MG63 (cell line): ENCODE data around the gene SPATA45. TPM values are rescaled to one million over a fixed set of nuclear protein-coding genes. Genes with fewer than 3 reads are reported as not detected.

Experiments
- DNase-seq: peaks from one replicate; pipeline ENCODE4 v3.0.0-alpha.2; 2020
- H3K27me3 ChIP-seq: fragments of 250-450 bp; sonication (Bioruptor Pico); 2 replicates; pipeline ENCODE4 v1.5.1; 2020; ENCODE audit warnings: mild to moderate bottlenecking, moderate library complexity
- H3K36me3 ChIP-seq: fragments of 250-450 bp; sonication (Bioruptor Pico); 2 replicates; pipeline ENCODE4 v1.5.1; 2020; ENCODE audit warnings: mild to moderate bottlenecking, moderate library complexity
- H3K4me3 ChIP-seq: fragments of 250-450 bp; sonication (Bioruptor Pico); 2 replicates; pipeline ENCODE4 v1.5.1; 2020; ENCODE audit warnings: mild to moderate bottlenecking, moderate library complexity
- H3K9me3 ChIP-seq: fragments of 250-450 bp; sonication (Bioruptor Pico); 2 replicates; pipeline ENCODE4 v1.5.1; 2020; ENCODE audit warnings: mild to moderate bottlenecking, moderate library complexity
- total RNA-seq: library from RNA; depleted of rRNA; stranded (reverse); fragments of >200 nt; shearing (Covaris generic); gene quantifications from 2 replicates; pipeline ENCODE4 v1.2.3, GENCODE V29; 2014; ENCODE audit warnings: low replicate concordance; rRNA removed

The SPATA45 gene
- total RNA-seq, 1 experiment from 2014 or later, result not detected

GRCh38 chr1:212794561-212795014 lies 52.9 kb downstream of the SPATA45 start:
- H3K27me3 ChIP-seq, result no peaks in the 10 kb centered on the region
- DNase-seq, result no peak
- no peaks in the 10 kb centered on the region; the same call in 1 of the 2 replicates for H3K36me3 ChIP-seq
- no peaks in the 10 kb centered on the region for H3K9me3 ChIP-seq
- H3K4me3 ChIP-seq, result no peak overlapping the region

- H3K27me3 ChIP-seq, result no peaks in the 10 kb centered on the region
- DNase-seq, result no peak
- H3K36me3 ChIP-seq, result no peaks in the 10 kb centered on the region
- H3K4me3 ChIP-seq, result peak overlapping the region; percentile 99
- no peaks in the 10 kb centered on the region for H3K9me3 ChIP-seq
Measured at GRCh38 chr1:212792396-212792908, 55.0 kb downstream of the SPATA45 start.

GRCh38 chr1:212791676-212792395 lies 55.6 kb downstream of the SPATA45 start, which contains the start of the genes NSL1 and TATDN3:
TSS of gene NSL1 (minus strand) at chr1:212791777. CDS start at chr1:212791763, 14 bp downstream.
TSS of gene TATDN3 (plus strand) at chr1:212791894. CDS start at chr1:212791922, 28 bp downstream.
- Histone ChIP-seq H3K27me3 (no peaks in the 10 kb centered on the region), H3K4me3 (peak within 1 kb of the TSS; percentile 99), H3K36me3 (no peaks in the 10 kb centered on the region), H3K9me3 (no peaks in the 10 kb centered on the region)
- DNase-seq, result peak; percentile 93

GRCh38 chr1:212791261-212791675 lies 56.2 kb downstream of the SPATA45 start:
- peaks cover 2% of the 10 kb centered on the region; the same call in 1 of the 2 replicates for H3K36me3 ChIP-seq
- no peaks in the 10 kb centered on the region for H3K27me3 ChIP-seq
- peak overlapping the region; percentile 99 for H3K4me3 ChIP-seq
- DNase-seq, result peak; percentile 82
- H3K9me3 ChIP-seq, result no peaks in the 10 kb centered on the region

GRCh38 chr1:212785871-212786270 lies 61.6 kb downstream of the SPATA45 start:
- peaks cover 32% of the 10 kb centered on the region for H3K36me3 ChIP-seq
- no peaks in the 10 kb centered on the region for H3K27me3 ChIP-seq
- no peak for DNase-seq
- no peaks in the 10 kb centered on the region for H3K9me3 ChIP-seq
- H3K4me3 ChIP-seq, result no peak overlapping the region

- H3K4me3 ChIP-seq, result no peak overlapping the region
- H3K27me3 ChIP-seq, result no peaks in the 10 kb centered on the region
- H3K9me3 ChIP-seq, result no peaks in the 10 kb centered on the region
- DNase-seq, result no peak
- peaks cover 38% of the 10 kb centered on the region for H3K36me3 ChIP-seq
Measured at GRCh38 chr1:212783976-212784375, 63.5 kb downstream of the SPATA45 start.

- peak; percentile 31 for DNase-seq
- Histone ChIP-seq H3K9me3 (no peaks in the 10 kb centered on the region), H3K4me3 (no peak overlapping the region), H3K36me3 (peaks cover 38% of the 10 kb centered on the region), H3K27me3 (no peaks in the 10 kb centered on the region)
Measured at GRCh38 chr1:212782422-212783154, 64.9 kb downstream of the SPATA45 start.

GRCh38 chr1:212781225-212781624 lies 66.2 kb downstream of the SPATA45 start:
- DNase-seq, result no peak
- Histone ChIP-seq H3K36me3 (peaks cover 35% of the 10 kb centered on the region), H3K9me3 (no peaks in the 10 kb centered on the region)

GRCh38 chr1:212780759-212781158 lies 66.7 kb downstream of the SPATA45 start:
- DNase-seq, result no peak
- H3K4me3 ChIP-seq, result no peak overlapping the region
- peaks cover 35% of the 10 kb centered on the region for H3K36me3 ChIP-seq
- no peaks in the 10 kb centered on the region for H3K9me3 ChIP-seq
- no peaks in the 10 kb centered on the region for H3K27me3 ChIP-seq

More at GRCh38 chr1:212781225-212781624, 66.2 kb downstream of the SPATA45 start:
- H3K27me3 ChIP-seq, result no peaks in the 10 kb centered on the region
- H3K4me3 ChIP-seq, result no peak overlapping the region

Other genes with a start within 250 kb of the SPATA45 start
- gene ATF3, start 238.9 kb downstream of the SPATA45 start, total RNA-seq, result 0.99 and 7.4 TPM in 2 replicates
- gene BATF3, start 147.8 kb downstream of the SPATA45 start, total RNA-seq, result 2.3 and 3.2 TPM in 2 replicates
- gene NSL1, start 55.9 kb downstream of the SPATA45 start, total RNA-seq, result 69.0 and 100 TPM in 2 replicates
- gene TATDN3, start 55.8 kb downstream of the SPATA45 start, total RNA-seq, result 15.6 and 19.5 TPM in 2 replicates
- gene FLVCR1, start 10.6 kb upstream of the SPATA45 start, total RNA-seq, result 4.5 and 9.3 TPM in 2 replicates
- not detected in 2 replicates for gene VASH2, start 102.9 kb upstream of the SPATA45 start, total RNA-seq
- 36.7 and 65.3 TPM in 2 replicates for gene ANGEL2, start 168.2 kb upstream of the SPATA45 start, total RNA-seq
- gene RPS6KC1, start 203.6 kb upstream of the SPATA45 start, total RNA-seq, result 19.7 and 39.0 TPM in 2 replicates